ENCODE data around the gene XDH. TPM values are rescaled to one million over a fixed set of nuclear protein-coding genes. Genes with fewer than 3 reads are reported as not detected.
A peak's percentile ranks its signal among the peaks of the same experiment; 100 is the strongest.

XDH gene
- polyA plus RNA-seq, 1 of the 3 experiments (the other 2 are of a cell fraction), result 0.33 TPM

GRCh38 chr2:31430439-31431165 lies 16.1 kb upstream of the XDH start (continued):
- TF ChIP-seq JUND (IDR thresholded peaks at IDR 0.05) (no peak), SIN3A (IDR thresholded peaks at IDR 0.05; ENCODE audit: borderline replicate concordance, low read depth, low read length) (no peak), USF2 (IDR thresholded peaks at IDR 0.05; ENCODE audit: borderline replicate concordance, low read depth, low read length) (no peak), SMC3 (IDR thresholded peaks at IDR 0.05; ENCODE audit: low read depth, low read length) (no peak), RAD21 (IDR thresholded peaks at IDR 0.05; ENCODE audit: low read length) (no peak), PBX3 (IDR thresholded peaks at IDR 0.05) (no peak), ELF1 (IDR thresholded peaks at IDR 0.05) (no peak), TEAD4 (IDR thresholded peaks at IDR 0.05; ENCODE audit: borderline replicate concordance, insufficient read depth) (no peak), CTCF (IDR thresholded peaks at IDR 0.05) (no peak), ZBTB33 (IDR thresholded peaks at IDR 0.05; ENCODE audit: borderline replicate concordance, low read depth) (no peak)

GRCh38 chr2:31429759-31430438 lies 15.4 kb upstream of the XDH start:
- no peak for DNase-seq
- Histone ChIP-seq H3K79me2 (ENCODE audit: insufficient read depth) (no peaks in the 10 kb centered on the region), H3K9me2 (no peaks in the 10 kb centered on the region), H3K4me1 (ENCODE audit: control insufficient read depth in 1 of 2, insufficient read depth in 2 of 2, low read depth in 1 of 2, low read length in 1 of 2) (peaks cover 0 to 9% of the 10 kb centered on the region in 2 experiments; a peak in 1 of 4 replicates), H3K27ac (ENCODE audit: low read depth in 2 of 2, low read length in 1 of 2) (no peak overlapping the region), H3K36me3 (replicated peaks in 1 of 2; ENCODE audit: control insufficient read depth in 1 of 2, insufficient read depth in 2 of 2, low read length in 1 of 2) (no peaks in the 10 kb centered on the region), H3K4me3 (ENCODE audit: low read depth in 2 of 2, low read length in 1 of 2) (no peak overlapping the region), H3F3A (replicated peaks; ENCODE audit: insufficient read depth) (no peaks in the 10 kb centered on the region), H4K20me1 (ENCODE audit: insufficient read depth) (no peaks in the 10 kb centered on the region), H3K9me3 (no peaks in the 10 kb centered on the region), H3K9ac (no peak overlapping the region), H3K4me2 (no peak overlapping the region), H2AFZ (ENCODE audit: low read depth) (no peak overlapping the region), H3K27me3 (ENCODE audit: insufficient read depth) (no peaks in the 10 kb centered on the region)
- 51% methylated on average over 5 of the region's 5 CpGs for WGBS (ENCODE audit: low lambda C conversion rate)
- ChIA-PET CTCF (no interaction called here), POLR2A (no interaction called here)
- TF ChIP-seq NFIC (IDR thresholded peaks at IDR 0.05; ENCODE audit: borderline replicate concordance) (peak; percentile 84), USF2 (IDR thresholded peaks at IDR 0.05; ENCODE audit: borderline replicate concordance, low read depth, low read length) (no peak), YY1 (IDR thresholded peaks at IDR 0.05; ENCODE audit: low read depth) (no peak), TCF12 (IDR thresholded peaks at IDR 0.05) (peak; percentile 37; the same call in 1 of the 2 replicates), RAD21 (IDR thresholded peaks at IDR 0.05; ENCODE audit: low read length) (no peak)

Measured in SK-N-SH (cell line).